Activated CD4-positive, alpha-beta T cell treated with anti-CD3 and anti-CD28 coated beads for 4 hours (primary cell): Measurements from ENCODE around the gene RPL22L1.
"Not testable (repeated sequence)": the region's sequence is repeated elsewhere in the genome, so short reads cannot be mapped to it uniquely, and the experiment has no call there.

ENCODE experiments used
- DNase-seq, 2 donors: peaks; one replicate each; pipeline ENCODE4 v3.0.0-alpha.2; 2020

The RPL22L1 gene

DNA sequence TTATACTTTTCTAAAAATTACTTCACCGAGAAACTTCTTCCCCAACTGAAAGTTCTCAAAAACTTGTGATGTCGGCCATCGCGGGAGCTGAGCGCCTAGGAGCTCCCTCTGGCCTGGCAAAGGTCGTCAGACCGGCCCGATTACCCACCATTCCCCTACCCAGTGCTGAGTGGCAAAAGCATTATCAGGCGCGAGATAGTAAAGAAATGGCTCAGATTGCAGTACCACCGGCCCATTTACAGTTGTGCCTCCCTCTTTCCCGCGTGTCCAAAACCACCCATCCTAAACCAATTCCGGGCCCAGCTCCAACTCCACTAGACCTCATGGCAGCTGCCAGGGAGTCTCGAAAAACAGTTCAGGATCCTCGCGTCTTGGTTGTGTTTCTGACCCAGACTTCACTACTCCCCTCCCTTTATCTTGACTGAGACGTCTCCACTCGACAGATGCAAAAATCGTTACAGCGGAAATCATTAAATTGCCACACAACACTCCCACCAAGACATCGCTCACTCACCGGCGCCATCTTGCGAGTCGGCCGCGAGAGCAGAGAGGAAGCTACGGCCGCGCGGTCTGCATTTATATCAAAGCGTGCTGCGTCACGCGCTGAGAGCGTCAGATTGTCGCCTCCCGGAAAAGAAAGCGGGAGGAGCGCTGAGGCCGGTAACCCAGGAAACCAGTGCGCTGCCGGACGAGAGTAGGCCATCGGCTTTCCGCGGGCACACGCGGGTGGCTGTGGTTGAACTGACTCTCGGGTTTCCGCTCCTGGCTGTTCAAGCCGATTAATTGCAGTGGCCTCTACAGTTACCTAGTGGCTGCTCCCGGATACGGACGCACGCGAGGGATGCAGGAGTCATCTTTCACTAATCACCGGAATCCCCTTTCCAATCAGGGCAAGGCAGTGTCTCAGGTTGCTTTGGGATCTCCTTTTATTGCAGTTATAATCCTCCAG, at the start of gene RPL22L1:
Gene RPL22L1 (minus strand): TSS at position 551 of the 949 bp plus-strand sequence. CDS start 28 bp downstream, at position 523.
- peak; percentile 91 to 92 for DNase-seq

DNA sequence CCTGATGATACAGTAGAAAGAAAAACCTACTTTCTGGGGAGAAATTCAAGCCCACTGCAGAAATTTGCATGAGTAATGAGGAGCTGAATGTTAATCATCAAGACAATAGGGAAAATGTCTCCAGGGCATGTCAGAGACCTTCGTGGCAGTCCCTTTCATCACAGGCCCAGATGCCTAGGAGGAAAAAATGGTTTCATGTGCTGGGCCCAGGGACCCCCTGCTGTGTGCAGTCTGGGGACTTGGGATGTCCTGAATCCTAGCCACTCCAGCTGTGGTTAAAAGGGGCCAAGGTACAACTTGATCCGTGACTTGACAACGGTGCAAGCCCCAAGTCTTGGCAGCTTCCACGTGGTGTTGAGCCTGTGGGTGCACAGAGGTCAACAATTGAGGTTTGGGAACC, 48.7 kb upstream of the RPL22L1 start:
- no peak for DNase-seq

DNA sequence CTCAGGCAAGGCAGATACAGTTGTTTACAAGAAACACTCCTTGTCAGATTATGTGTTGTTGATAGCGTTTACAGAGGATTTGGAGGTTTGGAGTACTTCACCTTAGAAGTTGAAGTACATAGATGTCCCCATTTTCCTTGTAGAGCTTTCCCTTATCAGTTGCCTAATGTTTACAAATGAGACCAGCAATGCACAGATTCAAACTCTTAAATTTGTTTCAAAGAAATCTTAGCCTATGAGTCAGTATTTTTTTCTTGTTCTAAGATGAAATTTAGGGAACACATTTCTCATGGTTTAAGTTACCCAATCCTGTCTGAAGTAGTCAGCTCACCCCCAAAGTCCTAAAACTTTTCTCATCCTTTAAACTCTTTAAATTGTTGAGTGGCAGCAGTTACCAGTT, 44.7 kb upstream of the RPL22L1 start:
- DNase-seq = no peak

DNA sequence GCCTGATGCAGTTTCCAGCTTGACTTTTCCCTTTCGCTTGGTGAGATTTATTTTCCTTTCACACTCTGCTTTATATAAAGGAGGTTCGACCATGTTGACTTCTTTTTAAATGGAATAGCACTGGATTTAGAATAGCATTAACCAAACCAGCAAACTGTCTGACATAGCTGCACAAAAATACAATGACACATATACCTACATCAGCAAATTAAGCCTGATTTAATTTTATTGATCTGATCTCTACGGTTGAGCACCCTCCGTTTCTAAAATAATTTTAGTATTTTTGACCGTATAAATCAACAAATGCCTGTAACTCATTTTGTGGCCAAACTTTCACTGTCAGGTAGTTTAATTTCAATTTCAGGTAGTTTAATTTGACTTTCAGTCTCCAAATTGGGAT, 44.2 kb upstream of the RPL22L1 start:
- DNase-seq = no peak

DNA sequence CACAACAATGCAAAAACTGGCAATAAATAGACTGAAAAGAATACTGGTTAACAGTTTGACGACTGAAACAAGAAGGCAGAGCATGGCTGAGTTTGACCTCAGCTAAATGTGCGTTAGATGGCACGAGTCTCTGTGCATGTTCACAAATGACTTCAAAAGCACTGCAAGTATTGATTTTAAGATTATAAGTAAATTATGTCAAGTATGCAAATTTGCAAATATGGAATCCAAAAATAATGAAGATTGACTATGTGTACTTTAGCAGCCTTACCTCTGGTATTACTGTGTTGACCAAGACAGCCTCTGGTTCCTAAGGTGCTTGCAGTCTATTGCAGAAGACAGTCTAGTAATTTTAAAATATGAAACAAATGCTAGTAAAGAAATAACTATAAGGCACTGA, 41.1 kb upstream of the RPL22L1 start:
- DNase-seq = no peak

DNA sequence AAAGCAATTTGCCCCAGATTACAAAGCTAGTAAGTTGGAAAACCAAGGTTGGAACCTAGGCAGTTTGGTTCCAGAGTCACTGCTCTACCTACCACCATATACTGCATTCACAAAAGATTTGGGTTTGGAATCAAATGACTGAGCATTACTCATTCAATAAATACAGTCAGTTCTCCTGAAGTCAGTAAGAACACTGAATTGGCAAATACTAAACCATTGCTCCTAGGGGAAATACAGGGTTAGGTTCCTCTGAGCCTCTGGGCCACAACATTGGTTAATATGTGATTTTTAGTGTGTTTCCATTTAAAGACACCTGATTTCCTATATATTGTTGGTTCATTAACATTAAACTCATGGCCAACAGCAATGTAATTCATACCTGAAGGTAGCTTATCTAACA, 40.5 kb upstream of the RPL22L1 start:
- no peak for DNase-seq

DNA sequence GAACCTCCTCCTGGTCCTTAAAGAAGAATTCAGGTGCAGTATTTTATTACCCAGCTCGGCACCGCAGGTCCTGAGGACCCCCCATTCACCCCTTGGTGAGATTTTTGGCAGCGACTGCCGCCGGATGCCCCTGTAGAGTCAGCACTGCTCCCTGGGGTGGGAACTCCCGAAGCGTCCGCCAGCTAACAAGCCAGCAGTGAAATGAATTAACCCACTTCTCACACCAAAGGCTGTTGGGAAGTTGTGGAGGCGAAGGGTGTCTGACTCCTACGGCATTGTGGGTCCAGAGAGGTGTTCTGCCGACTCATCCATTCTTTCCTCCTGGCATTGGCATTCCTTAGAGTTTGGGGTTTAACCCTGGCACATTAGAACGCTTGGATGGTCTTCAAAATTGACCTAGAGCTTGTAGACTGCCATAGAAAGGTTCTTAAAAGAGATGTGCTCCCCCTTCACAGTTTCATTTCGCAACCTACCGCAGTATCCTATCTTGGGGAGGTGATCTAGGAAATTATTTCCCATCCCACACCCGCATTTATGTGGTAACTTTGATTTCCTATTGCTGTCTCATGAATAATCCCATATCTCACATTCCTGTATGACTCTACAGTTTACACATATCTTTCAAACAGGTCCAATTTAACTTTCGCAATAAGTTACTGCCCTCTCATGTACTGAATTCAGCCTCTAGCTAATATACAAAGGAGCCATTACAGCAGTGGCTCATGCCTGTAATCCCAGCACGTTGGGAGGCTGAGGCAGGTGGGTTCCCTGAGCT, 39.3 kb upstream of the RPL22L1 start:
- DNase-seq = peak in 1 of 2 donors; percentile 10

DNA sequence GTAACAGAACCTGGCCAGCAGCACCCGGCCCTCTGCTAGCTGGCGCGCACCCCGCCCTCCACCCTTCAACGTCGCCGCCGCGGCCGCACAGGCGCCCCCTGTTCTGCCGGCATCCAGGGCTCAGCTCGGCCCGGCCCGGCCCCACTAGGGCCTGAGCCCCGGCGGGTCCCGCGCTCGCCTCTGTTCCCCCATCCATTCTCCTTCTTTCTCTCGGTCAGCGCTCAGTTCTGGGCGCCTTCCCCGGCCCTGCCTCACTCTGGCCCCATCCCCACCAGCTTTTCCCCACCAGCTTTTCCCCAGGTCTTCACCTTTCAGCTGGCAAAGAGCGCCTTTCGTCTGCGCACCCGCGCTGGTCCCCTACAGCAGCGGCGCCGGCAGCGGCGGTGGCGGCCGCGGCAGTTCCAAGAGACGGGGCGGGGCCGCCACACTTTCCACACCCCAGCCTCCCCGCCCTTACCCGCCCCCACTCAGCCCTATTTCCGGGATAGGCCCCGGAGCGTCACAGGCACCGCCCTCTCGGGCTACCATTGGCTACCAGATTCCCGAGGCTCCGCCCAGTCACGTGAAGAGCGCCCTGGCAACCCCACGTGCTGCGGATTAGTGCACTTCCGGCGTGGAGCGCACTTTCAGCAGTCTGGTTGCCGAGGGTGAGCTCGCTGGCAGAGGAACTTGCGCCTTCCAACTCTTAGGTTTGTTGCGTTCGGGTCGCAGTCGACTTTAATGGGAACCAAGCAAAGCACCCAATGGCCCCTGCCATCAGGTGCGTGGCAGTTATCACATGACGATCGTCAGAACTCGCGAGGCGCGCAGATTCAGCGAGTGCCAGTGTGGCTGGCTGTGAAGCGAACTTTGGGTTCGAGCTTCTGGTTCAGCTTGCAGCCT, 38.5 kb upstream of the RPL22L1 start, which contains the start of gene EIF5A2:
Gene EIF5A2 (minus strand): TSS at position 403 of the 882 bp plus-strand sequence. CDS start 831 bp downstream, outside the sequence.
- peak; percentile 96 to 97 for DNase-seq

DNA sequence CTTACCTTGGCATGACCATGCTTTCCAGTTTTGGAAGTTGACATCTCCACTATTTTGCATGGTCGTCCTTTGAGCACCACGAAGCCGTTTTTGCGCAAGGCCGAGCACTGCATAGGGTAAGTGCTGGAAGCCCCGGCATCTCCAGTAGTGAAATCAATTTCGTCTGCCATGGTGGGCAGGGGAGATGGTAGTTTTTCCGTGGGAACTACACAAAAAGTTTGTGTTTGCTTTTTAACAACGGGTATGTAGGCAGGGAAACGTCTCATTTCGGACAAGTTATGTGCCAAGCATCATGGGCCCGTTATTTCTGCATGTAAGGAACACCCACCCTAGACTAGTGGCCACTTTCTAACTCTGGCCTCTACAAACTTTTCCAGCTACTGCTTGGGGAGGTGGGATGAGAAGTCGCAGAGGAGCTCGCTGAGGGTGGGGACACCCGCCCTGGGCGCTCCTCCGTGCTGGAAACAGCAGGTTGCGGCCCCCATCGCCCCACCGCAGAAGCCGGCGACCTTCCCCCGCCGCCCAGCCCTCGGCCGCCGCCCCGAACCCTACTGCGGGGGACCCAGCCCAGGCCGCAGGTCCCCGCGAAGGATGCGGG, 37.7 kb upstream of the RPL22L1 start:
- DNase-seq = no peak

DNA sequence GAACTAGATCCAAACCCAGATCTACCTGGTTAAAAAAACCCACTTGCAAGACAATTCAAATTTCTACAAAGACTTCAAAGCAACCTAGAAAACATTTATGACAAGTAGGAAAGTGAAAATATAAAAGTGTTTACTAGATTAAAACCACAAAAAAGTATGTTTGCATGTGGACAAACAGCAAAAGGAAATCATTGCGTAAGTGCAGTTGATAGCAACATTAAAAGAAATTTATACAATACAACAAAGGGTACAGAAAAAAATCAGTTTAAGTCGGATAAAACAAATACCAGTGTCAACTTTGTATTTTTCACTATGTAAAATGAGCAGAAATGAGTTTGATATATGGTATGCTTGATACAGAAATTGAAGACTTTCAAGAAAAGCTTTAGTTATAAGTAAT, 35.9 kb upstream of the RPL22L1 start:
- DNase-seq = no peak

DNA sequence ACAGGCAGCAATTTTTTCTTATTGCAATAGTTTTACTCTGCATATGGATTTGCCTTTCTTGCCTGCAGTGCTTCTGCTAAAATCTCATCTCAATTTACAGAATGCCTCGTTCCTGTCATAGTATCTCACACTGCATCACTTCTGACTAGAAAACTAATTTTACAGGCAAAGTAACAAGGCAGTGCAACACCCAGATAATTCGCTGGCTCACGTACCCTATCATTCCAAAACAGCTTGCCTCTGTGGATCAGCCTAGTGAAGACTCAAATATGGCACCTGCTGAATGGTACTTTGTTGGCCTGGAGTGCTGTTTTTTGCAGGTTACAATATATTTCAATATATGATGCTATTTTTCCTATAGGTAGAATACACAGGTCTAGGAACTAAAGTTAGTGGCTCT, 33.1 kb upstream of the RPL22L1 start:
- DNase-seq = no peak

DNA sequence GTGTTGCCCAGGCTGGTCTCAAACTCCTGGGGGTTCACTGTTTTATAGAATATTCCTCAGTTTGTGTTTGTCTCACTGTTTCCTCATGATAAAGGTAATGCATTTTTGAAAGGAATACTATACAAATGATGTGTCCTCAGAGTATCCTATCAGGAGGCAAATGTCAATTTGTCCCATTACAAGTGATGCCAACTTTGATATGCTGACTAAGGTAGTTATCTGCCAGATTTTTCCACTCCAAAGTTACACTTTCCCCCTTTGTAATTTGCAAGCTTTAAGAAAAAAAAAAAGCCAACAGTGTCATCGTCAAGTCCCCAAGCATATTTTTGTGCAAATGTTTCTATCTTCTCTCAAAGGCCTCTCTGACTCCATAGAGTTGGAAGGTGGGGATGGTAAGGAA, 29.5 kb upstream of the RPL22L1 start:
- DNase-seq = no peak

DNA sequence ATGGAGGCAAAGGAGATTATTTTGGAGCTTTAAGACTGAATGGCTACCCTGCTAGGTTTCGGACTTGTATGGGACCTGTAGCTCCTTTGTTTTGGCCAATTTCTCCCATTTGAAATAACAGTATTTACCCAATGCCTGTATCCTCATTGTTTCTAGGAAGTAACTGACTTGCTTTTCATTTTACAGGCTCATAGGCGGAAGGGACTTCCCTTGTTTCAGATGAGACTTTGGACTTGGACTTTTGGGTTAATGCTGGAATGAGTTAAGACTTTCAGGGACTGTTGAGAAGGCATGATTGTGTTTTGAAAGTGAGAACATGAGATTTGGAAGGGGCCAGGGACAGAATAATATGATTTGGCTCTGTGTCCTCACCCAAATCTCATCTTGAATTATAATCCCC, 28.0 kb upstream of the RPL22L1 start:
- no peak for DNase-seq

DNA sequence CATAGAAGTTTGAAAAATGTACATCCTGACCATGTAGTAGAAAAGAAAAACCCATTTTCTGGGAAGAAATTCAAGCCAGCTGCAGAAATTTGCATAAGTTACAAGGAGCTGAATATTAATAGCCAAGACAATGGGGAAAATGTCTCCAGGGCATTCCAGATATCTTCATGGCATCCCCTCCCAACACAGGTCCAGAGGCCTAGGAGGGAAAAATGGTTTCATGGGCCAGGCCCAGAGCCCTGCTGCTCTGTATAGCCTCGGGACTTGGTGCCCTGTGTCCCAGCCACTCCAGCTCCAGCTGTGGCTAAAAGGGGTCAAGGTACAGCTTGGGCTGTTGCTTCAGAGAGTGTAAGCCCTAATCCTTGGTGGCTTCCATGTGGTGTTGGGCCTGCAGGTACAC, 27.2 kb upstream of the RPL22L1 start:
- DNase-seq = not testable (repeated sequence)

DNA sequence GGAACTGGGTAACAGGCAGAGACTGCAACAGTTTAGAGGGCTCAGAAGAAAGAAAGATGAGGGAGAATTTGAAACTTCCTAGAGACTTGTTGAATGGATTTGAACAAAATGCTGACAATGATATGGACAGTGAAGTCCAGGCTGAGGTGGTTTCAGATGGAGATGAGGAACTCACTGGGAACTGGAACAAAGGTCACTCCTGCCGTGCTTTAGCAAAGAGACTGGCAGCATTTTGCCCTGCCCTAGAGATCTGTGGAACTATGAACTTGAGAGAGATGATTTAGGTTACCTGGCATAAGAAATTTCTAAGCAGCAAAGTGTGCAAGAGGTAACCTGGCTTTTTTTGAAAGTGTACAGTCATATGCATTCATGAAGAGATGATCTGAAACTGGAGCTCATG, 26.8 kb upstream of the RPL22L1 start:
- DNase-seq = no peak

DNA sequence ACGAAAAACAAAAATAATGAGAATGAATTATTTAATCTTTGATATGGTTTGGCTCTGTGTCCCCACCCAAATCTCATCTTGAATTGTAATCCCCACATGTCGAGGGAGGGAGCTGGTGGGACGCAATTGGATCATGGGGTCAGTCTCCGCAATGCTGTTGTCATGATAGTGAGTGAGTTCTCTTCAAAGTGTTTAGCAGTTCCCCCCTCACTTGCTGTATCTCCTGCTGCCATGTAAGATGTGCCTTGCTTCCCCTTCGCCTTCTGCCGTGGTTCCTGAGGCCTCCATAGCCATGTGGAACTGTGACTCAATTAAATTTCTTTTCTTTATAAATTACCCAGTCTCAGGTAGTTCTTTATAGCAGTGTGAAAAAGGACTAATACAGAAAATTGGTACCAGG, 26.3 kb upstream of the RPL22L1 start:
- not testable (repeated sequence) for DNase-seq

DNA sequence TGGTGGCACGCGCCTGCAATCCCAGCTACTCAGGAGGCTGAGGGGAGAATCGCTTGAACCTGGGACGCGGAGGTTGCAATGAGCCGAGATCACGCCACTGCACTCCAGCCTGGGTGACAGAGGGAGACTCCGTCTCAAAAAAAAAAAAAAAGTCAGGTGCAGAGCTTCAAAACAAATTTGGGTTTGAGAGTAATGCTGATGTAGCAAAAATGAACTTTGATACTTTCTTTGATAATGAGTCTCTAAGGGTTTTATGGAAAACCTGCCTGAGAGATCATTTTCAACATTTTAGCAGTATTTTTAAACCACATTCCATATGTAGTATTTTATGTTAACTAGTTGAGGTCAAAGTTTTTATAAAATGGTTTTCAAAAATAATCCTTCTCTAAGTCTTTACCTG, 23.9 kb upstream of the RPL22L1 start:
- no peak for DNase-seq

DNA sequence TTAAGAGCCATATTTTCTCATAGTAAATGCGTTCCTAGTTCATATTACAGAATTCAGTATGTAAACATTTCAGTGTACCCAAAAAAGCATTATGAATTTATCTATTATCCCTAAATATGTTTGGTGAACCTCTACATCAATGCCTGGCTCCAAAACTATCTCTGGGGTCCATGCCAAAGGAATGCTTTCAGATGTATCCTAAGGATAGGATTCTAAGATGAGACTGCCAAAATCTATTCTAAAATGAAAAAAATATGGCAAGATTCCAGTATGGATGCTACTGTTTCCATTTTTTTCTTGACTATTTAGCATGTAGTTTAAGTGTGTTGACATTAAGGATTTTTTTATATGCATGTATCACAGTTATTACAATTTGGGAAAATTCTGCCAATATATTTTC, 19.6 kb upstream of the RPL22L1 start:
- no peak for DNase-seq

DNA sequence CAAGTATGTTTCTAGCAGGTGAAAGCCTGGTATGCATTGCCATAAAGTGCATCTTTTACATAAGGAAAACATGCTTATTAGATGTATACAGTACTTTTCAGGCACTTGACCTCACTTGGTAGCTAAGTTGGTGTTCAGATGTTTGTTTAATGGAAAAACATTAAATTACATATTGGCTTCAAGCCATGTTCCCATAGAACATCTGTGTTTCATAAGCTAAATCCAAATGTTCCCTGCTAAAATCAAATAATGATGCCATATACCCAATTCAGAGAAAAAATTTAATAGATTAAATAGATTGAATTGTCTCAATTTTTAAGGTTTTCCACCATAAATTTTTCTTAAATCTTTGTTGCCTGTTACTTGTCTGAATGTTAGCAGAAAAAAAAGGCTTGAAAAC, 19.1 kb upstream of the RPL22L1 start:
- DNase-seq = no peak

DNA sequence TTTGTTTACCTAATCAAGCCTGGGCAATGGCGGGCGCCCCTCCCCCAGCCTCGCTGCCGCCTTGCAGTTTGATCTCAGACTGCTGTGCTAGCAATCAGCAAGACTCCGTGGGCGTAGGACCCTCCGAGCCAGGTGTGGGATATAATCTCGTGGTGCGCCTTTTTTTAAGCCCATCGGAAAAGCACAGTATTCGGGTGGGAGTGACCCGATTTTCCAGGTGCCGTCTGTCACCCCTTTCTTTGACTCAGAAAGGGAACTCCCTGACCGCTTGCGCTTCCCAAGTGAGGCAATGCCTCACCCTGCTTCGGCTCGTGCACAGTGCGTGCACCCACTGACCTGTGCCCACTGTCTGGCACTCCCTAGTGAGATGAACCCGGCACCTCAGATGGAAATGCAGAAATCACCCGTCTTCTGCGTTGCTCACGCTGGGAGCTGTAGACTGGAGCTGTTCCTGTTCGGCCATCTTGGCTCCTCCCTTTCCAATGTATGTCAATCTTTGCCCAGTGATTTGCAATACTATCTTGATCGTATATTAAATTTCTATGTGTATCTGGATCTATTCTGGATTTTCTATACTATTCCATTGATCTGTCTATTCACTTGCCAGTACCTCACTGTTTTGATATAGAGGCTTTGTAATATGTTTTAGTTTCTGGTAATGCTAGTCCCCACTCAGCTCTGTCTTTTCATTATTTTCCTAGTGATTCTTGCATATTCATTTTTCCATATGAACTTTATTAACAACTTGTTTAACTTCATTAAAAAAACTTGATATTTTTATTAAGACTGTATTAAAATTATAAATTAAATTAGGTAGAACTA, 14.3 kb upstream of the RPL22L1 start:
- DNase-seq = not testable (repeated sequence)

DNA sequence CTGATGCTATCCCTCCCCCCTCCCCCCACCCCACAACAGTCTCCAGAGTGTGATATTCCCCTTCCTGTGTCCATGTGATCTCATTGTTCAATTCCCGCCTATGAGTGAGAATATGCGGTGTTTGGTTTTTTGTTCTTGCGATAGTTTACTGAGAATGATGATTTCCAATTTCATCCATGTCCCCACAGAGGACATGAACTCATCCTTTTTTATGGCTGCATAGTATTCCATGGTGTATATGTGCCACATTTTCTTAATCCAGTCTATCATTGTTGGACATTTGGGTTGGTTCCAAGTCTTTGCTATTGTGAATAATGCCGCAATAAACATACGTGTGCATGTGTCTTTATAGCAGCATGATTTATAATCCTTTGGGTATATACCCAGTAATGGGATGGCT, 8.7 kb upstream of the RPL22L1 start:
- DNase-seq = not testable (repeated sequence)
